GM04503 (cell line): ENCODE data around the gene SNX17.

ENCODE experiments used
- DNase-seq: peaks from one replicate; pipeline ENCODE4 v3.0.0-alpha.2; 2012; ENCODE audit warnings: low read depth

SNX17 gene

GRCh38 chr2:27369471-27370025 lies 868 bp upstream of the SNX17 start:
- no peak for DNase-seq

- DNase-seq: peak; percentile 16
Measured at GRCh38 chr2:27370816-27371620, 602 bp downstream of the SNX17 start.

- DNase-seq: no peak
Measured at GRCh38 chr2:27372937-27373336, 2.5 kb downstream of the SNX17 start.

GRCh38 chr2:27373567-27373966 lies 3.2 kb downstream of the SNX17 start:
- DNase-seq: no peak

- DNase-seq: no peak
Measured at GRCh38 chr2:27375513-27376099, 5.2 kb downstream of the SNX17 start.

- no peak for DNase-seq
Measured at GRCh38 chr2:27376151-27376865, 5.9 kb downstream of the SNX17 start.

GRCh38 chr2:27376866-27377617 lies 6.6 kb downstream of the SNX17 start:
- DNase-seq: no peak

GRCh38 chr2:27377618-27378095 lies 7.2 kb downstream of the SNX17 start:
- DNase-seq: no peak

GRCh38 chr2:27378096-27378808 lies 7.8 kb downstream of the SNX17 start:
- no peak for DNase-seq

GRCh38 chr2:27378809-27379290 lies 8.4 kb downstream of the SNX17 start:
- DNase-seq: no peak

- no peak for DNase-seq
Measured at GRCh38 chr2:27379383-27379835, 9.0 kb downstream of the SNX17 start.

- no peak for DNase-seq
Measured at GRCh38 chr2:27379836-27380625, 9.6 kb downstream of the SNX17 start.

- peak; percentile 70 for DNase-seq
Measured at GRCh38 chr2:27380626-27381545, 10.5 kb downstream of the SNX17 start, which contains the start of gene ZNF513. TSS of gene ZNF513 (minus strand) at chr2:27380734. CDS start at chr2:27380526, 208 bp downstream.

GRCh38 chr2:27381577-27382181 lies 11.3 kb downstream of the SNX17 start:
- no peak for DNase-seq

GRCh38 chr2:27390822-27391679 lies 20.6 kb downstream of the SNX17 start:
- DNase-seq: no peak

GRCh38 chr2:27393225-27393624 lies 22.8 kb downstream of the SNX17 start:
- no peak for DNase-seq

GRCh38 chr2:27398962-27399361 lies 28.5 kb downstream of the SNX17 start:
- DNase-seq: no peak
